Tibial nerve (tissue), 3 donors: ENCODE results near the gene SLC23A2.

ENCODE experiments used
- POLR2A ChIP-seq, 2 donors: fragments of 450-650 bp; IDR thresholded peaks; one replicate each; pipeline ENCODE4 v1.6.1; 2017; ENCODE audit warnings: antibody characterized with exemption in 2 of 2, mild to moderate bottlenecking in 2 of 2, moderate library complexity in 2 of 2
- TF ChIP-seq, protein P1 (sequence below), 5 experiments: fragments of 200-600 bp in 3 of 5; fragments of 450-650 bp in 2 of 5; sonication (generic) in 3 of 5; IDR thresholded peaks; one replicate each; pipeline ENCODE4 v1.5.1; 2016 to 2019; ENCODE audit warnings: antibody characterized with exemption in 5 of 5, mild to moderate bottlenecking in 3 of 5, moderate library complexity in 2 of 5

DNA sequence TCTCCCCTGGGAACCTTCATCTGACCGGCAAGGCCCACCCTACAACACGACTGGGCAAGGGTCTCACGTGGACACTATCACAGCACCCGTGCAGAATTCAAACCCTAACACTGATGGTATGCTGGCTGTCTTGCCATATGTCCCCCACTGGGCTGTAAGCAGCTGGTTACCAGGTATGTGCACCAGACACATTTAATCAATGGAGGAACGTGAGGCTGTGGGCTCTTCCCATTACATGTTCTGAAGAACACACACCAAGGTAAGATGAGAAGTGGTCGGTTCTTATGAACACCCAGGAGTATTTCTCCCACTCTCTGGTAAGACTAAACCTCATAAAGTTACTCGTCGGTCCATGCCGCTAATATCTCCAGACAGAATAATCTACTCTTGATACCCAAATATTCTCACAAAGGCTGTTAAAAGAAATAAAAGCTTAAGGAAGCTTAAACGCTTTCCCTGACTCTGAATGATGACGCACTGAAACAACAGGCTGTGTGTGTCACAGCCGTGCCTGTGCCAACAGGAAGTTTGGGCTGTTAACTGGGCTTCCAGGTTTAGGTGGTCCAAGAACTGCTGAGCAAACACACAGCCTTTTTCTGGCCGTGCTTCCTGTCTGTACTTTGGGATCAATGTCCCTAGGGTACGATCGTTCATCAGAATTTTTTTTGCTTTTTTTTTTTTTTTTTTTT lies 75.3 kb downstream of the SLC23A2 start:
- TF ChIP-seq, protein P1, sequence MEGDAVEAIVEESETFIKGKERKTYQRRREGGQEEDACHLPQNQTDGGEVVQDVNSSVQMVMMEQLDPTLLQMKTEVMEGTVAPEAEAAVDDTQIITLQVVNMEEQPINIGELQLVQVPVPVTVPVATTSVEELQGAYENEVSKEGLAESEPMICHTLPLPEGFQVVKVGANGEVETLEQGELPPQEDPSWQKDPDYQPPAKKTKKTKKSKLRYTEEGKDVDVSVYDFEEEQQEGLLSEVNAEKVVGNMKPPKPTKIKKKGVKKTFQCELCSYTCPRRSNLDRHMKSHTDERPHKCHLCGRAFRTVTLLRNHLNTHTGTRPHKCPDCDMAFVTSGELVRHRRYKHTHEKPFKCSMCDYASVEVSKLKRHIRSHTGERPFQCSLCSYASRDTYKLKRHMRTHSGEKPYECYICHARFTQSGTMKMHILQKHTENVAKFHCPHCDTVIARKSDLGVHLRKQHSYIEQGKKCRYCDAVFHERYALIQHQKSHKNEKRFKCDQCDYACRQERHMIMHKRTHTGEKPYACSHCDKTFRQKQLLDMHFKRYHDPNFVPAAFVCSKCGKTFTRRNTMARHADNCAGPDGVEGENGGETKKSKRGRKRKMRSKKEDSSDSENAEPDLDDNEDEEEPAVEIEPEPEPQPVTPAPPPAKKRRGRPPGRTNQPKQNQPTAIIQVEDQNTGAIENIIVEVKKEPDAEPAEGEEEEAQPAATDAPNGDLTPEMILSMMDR (IDR thresholded peaks at IDR 0.05) = no peak
- TF ChIP-seq POLR2A (IDR thresholded peaks at IDR 0.05) = no peak
